Measurements from ENCODE around the gene CTSD. TPM values are rescaled to one million over a fixed set of nuclear protein-coding genes. Genes with fewer than 3 reads are reported as not detected.

The CTSD gene
- total and polyA plus RNA-seq, 2 of the 4 experiments (the other 2 are of a cell fraction) = 39.8 to 166 TPM

- no peak overlapping the region for H2AK5ac ChIP-seq (ENCODE audit: low read depth, low read length)
- H4K91ac ChIP-seq (ENCODE audit: insufficient read depth, low read depth, low read length) = no peak overlapping the region
- no peak overlapping the region for H3K4me3 ChIP-seq (ENCODE audit: insufficient read depth, low read depth, low read length)
- no peak overlapping the region for H3K23ac ChIP-seq (ENCODE audit: low read depth, low read length)
- no peak overlapping the region for H3K9ac ChIP-seq (ENCODE audit: low read depth, low read length)
- H3K4ac ChIP-seq (ENCODE audit: low read depth, low read length) = no peak overlapping the region
- no peak overlapping the region for H2AFZ ChIP-seq (replicated peaks; ENCODE audit: low read length, poor library complexity)
- H3K4me1 ChIP-seq (ENCODE audit: control insufficient read depth, insufficient read depth, low read length) = no peaks in the 10 kb centered on the region
- H3K27me3 ChIP-seq (ENCODE audit: control insufficient read depth, insufficient read depth, low read length) = peaks cover 40% of the 10 kb centered on the region
- dilution Hi-C loops (cut with HindIII; ENCODE audit: low sequenced_read_pairs, unreplicated experiment) = no loop called here
- in situ Hi-C loops (cut with MboI; ENCODE audit: low sequenced_read_pairs) = no loop called here
- H4K8ac ChIP-seq (ENCODE audit: low read depth in 2 of 2, low read length in 2 of 2) = no peak overlapping the region
- ChIA-PET POLR2A (ENCODE audit: unreplicated experiment) (no interaction called here), CTCF (no interaction called here)
- no peak overlapping the region for H2BK120ac ChIP-seq (ENCODE audit: low read depth, low read length)
- H4K5ac ChIP-seq (ENCODE audit: low read depth, low read length) = no peak overlapping the region
- no TSS peak for BruUV-seq (replicated peaks)
- H3K18ac ChIP-seq (ENCODE audit: low read depth, low read length) = no peak overlapping the region
- H3K56ac ChIP-seq (ENCODE audit: extremely low read depth, insufficient read depth, low read length) = no peak overlapping the region
- ATAC-seq (ENCODE audit: low read depth) (no peak), DNase-seq (no peak)
- H2BK15ac ChIP-seq (ENCODE audit: low read depth, low read length) = no peak overlapping the region
- H2BK5ac ChIP-seq (ENCODE audit: low read depth, low read length, poor library complexity, severe bottlenecking) = no peak overlapping the region
- 60% methylated on average over 2 of the region's 6 CpGs; no CpG with 5 or more reads in 1 of the 2 experiments for WGBS, 2 experiments (ENCODE audit: extremely low coverage in 2 of 2, insufficient read length in 1 of 2)
- H3K36me3 ChIP-seq (ENCODE audit: control insufficient read depth, insufficient read depth, low read length) = no peaks in the 10 kb centered on the region
- H2AK9ac ChIP-seq (replicated peaks; ENCODE audit: low read depth, low read length, poor library complexity) = no peak overlapping the region
- H3K79me1 ChIP-seq (ENCODE audit: low read depth in 1 of 2, low read length in 2 of 2) = no peaks in the 10 kb centered on the region
- no peak overlapping the region for H2BK20ac ChIP-seq (ENCODE audit: low read depth, low read length)
- TF ChIP-seq BHLHE40 (IDR thresholded peaks at IDR 0.05; ENCODE audit: low read depth, low read length) (no peak), SMC3 (IDR thresholded peaks at IDR 0.05; ENCODE audit: low read depth, low read length) (no peak), FOS (IDR thresholded peaks at IDR 0.05; ENCODE audit: low read depth, low read length) (no peak), MXI1 (IDR thresholded peaks at IDR 0.05; ENCODE audit: borderline replicate concordance, low read depth, low read length) (no peak), ELK1 (IDR thresholded peaks at IDR 0.05; ENCODE audit: borderline replicate concordance, low read depth, low read length) (no peak), CTCF (conservative IDR thresholded peaks at IDR 0.05; ENCODE audit: low read depth, low read length) (no peak), RCOR1 (IDR thresholded peaks at IDR 0.05; ENCODE audit: insufficient replicate concordance, low read length) (no peak), RFX5 (IDR thresholded peaks at IDR 0.05; ENCODE audit: low read depth, low read length) (no peak), CEBPB (IDR thresholded peaks at IDR 0.05; ENCODE audit: low read depth, low read length) (no peak), POLR2A (IDR thresholded peaks at IDR 0.05; ENCODE audit: low read depth, low read length) (no peak), MAZ (IDR thresholded peaks at IDR 0.05; ENCODE audit: borderline replicate concordance, low read depth, low read length) (no peak), RAD21 (IDR thresholded peaks at IDR 0.05; ENCODE audit: low read length) (no peak), MAFK (IDR thresholded peaks at IDR 0.05; ENCODE audit: low read depth, low read length) (no peak), NFE2L2 (IDR thresholded peaks at IDR 0.05; ENCODE audit: low read depth, low read length) (no peak), CHD1 (IDR thresholded peaks at IDR 0.05; ENCODE audit: low read depth, low read length) (no peak)
- TF ChIP-seq, protein P1, sequence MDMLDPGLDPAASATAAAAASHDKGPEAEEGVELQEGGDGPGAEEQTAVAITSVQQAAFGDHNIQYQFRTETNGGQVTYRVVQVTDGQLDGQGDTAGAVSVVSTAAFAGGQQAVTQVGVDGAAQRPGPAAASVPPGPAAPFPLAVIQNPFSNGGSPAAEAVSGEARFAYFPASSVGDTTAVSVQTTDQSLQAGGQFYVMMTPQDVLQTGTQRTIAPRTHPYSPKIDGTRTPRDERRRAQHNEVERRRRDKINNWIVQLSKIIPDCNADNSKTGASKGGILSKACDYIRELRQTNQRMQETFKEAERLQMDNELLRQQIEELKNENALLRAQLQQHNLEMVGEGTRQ (IDR thresholded peaks at IDR 0.05; ENCODE audit: low read depth, low read length) = no peak
- H3K9me3 ChIP-seq (ENCODE audit: control insufficient read depth, insufficient read depth, low read length) = no peaks in the 10 kb centered on the region
- H3K27ac ChIP-seq (ENCODE audit: insufficient read depth, low read length) = no peak overlapping the region
- H3K9me1 ChIP-seq (ENCODE audit: insufficient read depth, low read length) = no peaks in the 10 kb centered on the region
- no peak overlapping the region for H3K14ac ChIP-seq (replicated peaks; ENCODE audit: low read depth, low read length)
- intact Hi-C loops (cut with micrococcal nuclease) = loop anchor here (5.0 kb wide), 1 partner anchor 70 kb away; no protein-coding TSS in a partner anchor
- H3K4me2 ChIP-seq (ENCODE audit: low read depth, low read length) = no peak overlapping the region
- H4K20me1 ChIP-seq (ENCODE audit: insufficient read depth, low read length) = no peaks in the 10 kb centered on the region
Observed at GRCh38 chr11:1791912-1792311, 28.2 kb upstream of the CTSD start.

All from IMR-90 (cell line).